Islet precursor cell (in vitro differentiated cells): ENCODE results near the gene ULK4.
"Not testable (repeated sequence)": the region's sequence is repeated elsewhere in the genome, so short reads cannot be mapped to it uniquely, and the experiment has no call there.

Experiments used
- DNase-seq: peaks from one replicate; pipeline ENCODE4 v3.0.0-alpha.2; 2018

The ULK4 gene

GRCh38 chr3:41860489-41860888 lies 101.4 kb downstream of the ULK4 start:
- DNase-seq: not testable (repeated sequence)

DNA sequence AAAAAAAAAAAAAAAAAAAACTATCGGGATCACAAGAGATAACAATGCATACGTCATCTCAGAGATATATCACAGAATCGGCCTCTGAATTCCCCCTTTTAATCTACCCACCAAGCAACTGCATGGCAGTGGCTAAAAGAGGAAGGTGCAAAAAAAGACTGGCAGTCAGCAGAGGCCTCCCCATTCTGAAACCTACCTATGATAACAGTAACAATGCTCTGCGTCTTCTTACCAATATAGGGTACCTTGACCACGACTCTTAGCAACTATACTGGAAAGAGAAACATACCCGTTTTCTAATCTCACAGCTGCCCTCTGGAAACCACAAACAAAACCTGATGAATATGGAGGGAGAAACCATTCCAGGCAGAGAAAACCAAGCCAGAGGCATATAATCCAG lies 106.9 kb downstream of the ULK4 start:
- no peak for DNase-seq

- no peak for DNase-seq
Measured at GRCh38 chr3:41853540-41854196, 108.2 kb downstream of the ULK4 start.

GRCh38 chr3:41848753-41849574 lies 112.9 kb downstream of the ULK4 start:
- DNase-seq: no peak

- no peak for DNase-seq
Measured at GRCh38 chr3:41847679-41848078, 114.2 kb downstream of the ULK4 start.

DNA sequence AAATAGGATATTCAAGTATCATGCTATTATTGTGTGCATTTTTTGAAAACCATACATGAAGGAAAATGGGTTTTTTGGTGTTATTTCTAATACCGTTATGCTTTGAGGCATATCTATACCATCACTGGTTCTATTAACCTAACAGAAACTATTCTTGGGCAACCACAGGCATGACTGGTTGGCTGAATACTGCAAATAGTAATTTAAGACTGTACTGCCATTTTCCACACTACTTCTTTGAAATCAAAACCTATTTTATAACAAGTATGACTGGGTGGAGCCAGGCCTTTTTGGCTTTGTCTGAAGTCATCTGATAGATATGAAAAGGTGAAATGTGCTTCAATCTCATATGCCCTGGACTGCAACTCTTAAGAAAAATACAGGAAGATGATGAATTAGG lies 115.1 kb downstream of the ULK4 start:
- DNase-seq: no peak

DNA sequence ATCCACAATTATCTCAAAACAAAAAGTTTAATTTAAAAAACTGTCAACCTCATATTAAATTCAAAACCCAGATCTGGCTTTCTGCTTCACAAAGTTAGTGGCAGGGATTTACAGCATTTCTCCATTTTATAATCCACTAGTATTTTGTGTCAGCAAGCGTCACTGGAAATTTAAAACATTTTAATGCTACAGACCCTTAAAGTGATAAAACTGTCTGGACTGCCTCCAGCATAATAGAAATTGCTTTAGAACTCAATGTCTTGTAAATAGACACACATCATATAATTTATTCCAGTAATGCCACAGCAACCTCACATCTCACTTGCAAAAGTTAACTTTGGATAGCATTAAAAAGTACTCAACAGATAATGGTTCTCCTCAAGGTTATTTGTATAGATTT lies 116.1 kb downstream of the ULK4 start:
- no peak for DNase-seq

DNA sequence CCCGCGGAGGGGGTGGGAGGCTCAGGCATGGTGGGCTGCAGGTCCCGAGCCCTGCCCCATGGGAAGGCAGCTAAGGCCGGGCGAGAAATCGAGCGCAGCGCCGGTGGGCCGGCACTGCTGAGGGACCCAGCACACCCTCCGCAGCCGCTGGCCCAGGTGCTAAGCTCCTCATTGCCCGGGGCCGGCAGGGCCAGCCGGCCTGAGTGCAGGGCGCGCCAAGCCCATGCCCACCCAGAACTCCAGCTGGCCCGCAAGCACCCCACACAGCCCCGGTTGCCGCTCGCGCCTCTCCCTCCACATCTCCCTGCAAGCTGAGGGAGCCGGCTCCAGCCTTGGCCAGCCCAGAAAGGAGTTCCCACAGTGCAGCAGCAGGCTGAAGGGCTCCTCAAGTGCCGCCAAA lies 117.6 kb downstream of the ULK4 start:
- not testable (repeated sequence) for DNase-seq

DNA sequence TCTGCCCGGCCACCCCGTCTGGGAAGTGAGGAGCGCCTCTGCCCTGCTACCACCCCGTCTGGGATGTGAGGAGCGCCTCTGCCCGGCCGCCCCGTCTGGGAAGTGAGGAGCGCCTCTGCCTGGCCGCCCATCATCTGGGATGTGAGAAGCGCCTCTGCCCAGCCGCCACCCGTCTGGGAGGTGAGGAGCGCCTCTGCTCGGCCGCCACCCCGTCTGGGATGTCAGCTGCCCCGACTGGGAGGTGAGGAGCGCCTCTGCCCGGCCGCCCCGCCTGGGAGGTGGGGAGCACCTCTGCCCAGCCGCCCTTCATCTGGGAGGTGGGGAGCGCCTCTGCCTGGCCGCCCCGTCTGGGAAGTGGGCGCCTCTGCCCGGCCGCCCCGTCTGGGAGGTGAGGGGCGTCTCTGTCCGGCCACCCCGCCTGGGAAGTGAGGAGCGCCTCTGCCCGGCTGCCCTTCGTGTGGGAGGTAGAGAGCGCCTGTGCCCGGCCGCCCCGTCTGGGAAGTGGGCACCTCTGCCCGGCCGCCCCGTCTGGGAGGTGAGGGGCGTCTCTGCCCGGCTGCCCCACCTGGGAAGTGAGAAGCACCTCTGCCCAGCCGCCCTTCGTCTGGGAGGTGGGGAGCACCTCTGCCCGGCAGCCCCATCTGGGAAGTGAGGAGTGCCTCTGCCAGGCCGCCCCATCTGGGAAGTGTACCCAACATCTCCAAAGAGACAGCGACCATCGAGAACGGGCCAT lies 120.8 kb downstream of the ULK4 start:
- not testable (repeated sequence) for DNase-seq

DNA sequence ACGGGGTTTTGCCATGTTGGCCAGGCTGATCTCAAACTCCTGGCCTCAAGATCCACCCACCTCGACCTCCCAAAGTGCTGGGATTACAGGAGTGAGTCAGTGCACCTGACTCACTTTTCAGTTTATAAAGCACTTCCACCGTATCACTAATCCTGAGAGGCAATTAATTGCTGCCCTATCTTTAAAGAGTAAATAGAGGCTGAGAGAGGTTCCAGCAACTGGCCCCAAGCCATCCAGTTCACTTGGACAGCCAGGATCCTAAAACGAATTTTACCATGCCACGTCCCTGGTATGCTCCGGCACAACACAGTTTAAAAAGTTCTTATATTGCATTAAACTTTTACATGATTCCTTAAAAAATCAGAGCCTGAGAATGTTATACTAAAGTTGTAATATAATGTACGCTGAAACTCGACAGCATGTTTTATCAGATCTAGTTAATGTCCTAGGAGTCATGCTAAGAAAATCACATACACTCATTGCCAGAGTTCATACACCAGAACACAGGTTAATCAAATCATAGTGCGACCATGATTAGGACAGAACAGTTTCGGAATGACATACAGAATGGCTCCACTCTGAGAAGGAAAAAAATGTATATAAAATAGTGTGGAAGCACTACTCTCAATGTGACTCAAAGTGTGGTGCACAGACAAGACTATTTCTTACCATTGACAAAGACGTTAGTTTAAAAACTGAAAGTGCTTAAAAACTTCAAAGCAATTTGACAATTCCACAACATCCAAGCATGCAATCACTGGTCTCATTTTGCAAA lies 125.4 kb downstream of the ULK4 start:
- no peak for DNase-seq

DNA sequence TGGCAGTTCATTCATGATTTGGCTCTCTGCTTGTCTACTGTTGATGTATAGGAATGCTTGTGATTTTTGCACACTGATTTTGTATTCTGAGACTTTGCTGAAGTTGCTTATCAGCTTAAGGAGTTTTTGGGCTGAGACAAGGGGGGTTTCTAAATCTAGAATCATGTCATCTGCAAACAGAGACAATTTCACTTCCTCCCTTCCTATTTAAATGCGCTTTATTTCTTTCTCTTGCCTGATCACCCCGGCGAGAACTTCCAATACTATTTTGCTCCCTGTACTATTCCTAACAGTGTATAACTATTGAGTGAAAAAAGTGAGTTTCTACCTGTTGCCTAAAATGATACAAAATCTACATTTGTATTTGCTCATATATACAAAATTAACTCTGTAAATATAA lies 128.3 kb downstream of the ULK4 start:
- DNase-seq: no peak

GRCh38 chr3:41819236-41819635 lies 142.7 kb downstream of the ULK4 start:
- no peak for DNase-seq

GRCh38 chr3:41808618-41809017 lies 153.3 kb downstream of the ULK4 start:
- no peak for DNase-seq

DNA sequence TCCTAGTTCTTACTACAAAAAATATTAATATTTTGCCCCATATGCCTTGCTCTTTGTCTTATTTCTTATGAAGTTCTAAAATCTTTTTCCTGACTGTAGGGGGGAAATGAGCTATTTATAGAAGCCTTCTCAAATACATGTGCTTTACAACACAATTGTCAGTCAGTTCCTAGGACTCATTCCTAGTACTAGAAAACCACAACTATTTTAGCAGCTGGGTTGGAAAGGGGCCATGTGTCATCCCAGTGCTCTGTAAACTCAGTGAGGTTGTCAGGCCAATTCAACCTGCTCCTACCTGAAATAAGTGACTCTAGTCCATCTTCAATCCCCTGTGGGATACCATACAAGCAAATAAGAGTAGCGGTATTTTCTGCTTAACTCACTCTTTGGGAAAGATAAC lies 153.8 kb downstream of the ULK4 start:
- DNase-seq: peak; percentile 54

GRCh38 chr3:41794748-41795589 lies 166.9 kb downstream of the ULK4 start:
- no peak for DNase-seq

DNA sequence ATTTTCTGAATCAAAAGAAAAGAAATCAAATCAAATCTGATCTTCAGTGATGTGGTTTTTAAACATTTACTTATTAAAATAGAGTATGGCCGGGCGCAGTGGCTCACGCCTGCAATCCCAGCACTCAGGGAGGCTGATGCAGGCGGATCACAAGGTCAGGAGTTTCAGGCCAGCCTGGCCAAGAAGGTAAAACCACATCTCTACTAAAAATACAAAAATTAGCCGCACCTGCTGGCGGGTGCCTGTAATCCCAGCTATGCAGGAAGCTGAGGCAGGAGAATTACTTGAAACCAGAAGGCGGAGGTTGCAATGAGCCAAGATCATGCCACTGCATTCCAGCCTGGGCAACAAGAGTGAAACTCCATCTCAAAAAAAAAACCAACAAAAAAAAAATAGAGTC lies 169.1 kb downstream of the ULK4 start:
- DNase-seq: no peak

DNA sequence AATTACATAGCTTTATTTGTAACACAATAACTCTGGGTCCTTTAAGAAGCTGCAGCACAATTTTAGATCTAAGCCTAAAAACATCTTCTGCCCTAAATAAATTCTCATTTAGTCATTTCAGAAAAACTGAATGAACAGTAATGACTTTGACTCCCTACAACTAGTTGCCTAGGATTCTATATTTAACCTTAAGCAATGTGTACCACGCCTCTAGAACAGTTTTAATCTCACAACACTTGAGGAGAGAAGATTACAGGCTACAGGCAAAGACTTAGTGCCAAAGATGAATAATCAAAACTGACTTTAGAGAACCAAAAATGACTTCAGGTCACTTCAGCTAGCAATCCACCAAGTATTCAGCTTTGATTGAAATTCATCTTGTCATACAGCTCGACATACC lies 192.8 kb downstream of the ULK4 start:
- DNase-seq: no peak

DNA sequence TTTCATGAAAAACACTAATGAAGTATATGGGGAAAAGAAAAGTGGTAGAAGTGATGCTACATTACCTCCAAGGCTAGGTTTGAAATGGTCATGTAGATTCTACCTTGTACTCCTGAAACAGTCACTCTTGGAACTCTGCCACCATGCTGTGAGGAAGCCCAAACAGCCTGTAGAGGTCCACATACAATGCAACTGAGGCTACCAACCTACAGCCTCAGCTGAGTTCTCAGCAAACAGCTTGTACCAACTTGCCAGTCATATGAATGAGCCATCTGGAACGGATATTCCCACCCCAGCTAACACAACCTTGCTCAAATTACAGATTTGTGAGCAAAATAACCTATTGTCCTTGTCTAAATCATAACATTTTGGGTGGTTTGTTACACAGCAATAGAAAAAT lies 193.5 kb downstream of the ULK4 start:
- no peak for DNase-seq

DNA sequence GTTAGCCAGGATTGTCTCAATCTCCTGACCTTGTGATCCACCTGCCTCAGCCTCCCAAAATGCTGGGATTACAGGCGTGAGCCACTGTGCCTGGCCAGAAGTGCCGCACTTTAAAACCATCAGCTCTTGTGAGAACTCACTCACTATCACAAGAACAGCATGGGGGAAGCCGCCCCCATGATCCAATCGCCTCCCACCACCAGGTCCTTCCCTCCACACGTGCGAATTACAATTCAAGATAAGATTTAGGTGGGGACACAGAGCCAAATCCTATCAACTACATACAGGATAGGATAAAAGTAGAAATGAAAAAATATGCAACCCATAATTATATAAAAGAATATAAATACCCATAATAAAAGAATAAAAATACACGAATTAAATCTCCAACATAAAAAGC lies 199.0 kb downstream of the ULK4 start:
- DNase-seq: not testable (repeated sequence)

DNA sequence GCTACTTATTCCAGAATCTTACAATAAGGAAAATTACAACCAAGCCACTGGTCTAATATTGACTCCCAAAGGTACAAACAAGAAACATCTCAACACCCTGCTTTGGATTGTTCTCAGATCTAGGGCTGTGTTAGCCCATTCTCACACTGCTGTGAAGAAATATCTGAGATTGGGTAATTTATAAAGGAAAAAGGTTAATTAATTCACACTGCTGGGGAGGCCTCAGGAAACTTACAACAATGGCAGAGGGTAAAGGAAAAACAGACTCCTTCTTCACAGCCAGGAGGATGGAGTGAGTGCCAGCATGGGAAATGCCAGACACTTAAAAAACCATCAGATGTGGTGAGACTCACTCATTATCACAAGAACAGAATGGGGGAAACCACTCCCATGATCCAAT lies 208.3 kb downstream of the ULK4 start:
- DNase-seq: no peak

GRCh38 chr3:41751597-41751996 lies 210.3 kb downstream of the ULK4 start:
- no peak for DNase-seq

GRCh38 chr3:41749988-41750387 lies 211.9 kb downstream of the ULK4 start:
- no peak for DNase-seq
